Amygdala (tissue), 56 donors: ENCODE results near the gene RAPGEF1.

Source experiments
- DNase-seq, 56 donors: peaks; one replicate each; lab custom pipeline; 2025; lab: John Stamatoyannopoulos, UW

The RAPGEF1 gene

DNA sequence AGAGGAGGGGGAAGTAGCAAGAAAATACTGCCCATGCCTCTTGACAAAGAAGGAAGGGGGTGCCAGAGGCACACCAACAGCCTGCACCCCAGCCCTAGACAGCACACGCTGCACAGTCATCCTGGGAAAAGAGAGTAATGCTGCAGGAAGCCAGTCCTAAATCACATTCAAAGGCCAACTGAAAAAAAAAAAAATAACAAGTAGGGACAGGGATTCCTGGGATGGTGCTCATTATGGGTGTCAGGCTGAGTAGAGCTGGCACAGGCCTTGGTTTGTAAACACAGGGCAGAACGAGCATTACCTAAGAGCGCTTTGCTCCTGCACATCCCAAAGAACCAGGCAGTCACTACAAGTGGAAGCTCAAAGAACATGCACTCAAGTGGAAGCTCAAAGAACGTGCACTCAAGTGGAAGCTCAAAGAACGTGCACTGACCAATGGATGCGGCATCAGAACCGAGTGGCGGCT lies 7.8 kb downstream of the RAPGEF1 start:
- no peak for DNase-seq

DNA sequence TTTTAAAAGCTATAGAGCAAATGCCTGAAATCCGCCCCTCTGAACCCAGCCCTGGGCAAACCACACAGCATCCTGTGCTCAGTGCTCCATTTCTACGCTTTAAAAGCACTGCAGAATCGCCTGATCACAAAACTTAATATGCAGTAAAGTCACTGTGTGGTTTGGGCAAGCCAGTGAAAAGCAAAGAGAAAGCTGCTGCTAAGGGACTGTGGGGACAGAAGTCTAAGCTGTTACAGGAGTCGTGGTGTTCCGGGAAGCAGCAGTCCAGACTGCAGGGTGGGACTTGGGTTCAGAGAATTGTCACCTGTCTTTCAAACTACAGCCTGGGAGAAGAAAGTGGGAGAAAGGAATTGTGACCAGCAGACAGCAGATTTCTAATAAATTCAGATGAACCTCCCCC lies 8.2 kb downstream of the RAPGEF1 start:
- no peak for DNase-seq

DNA sequence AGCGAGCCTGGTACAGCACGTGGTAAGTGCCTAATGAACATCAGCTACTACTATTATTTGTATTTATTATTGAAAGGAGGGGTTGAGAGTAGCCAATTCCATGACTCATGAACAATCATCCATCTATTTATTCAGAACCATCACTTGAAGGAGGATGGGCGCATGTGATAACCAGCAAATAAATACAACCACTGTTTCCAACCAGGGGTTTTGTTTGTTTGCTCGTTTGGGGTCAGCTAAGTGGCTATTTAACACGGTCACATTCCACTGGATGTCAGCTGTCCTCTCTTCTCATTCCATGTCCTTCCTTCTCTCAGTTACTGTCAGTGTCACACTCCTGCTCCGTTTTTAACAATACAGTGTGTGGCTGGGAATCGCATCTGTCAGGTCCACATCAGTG lies 8.6 kb downstream of the RAPGEF1 start:
- DNase-seq, result no peak

DNA sequence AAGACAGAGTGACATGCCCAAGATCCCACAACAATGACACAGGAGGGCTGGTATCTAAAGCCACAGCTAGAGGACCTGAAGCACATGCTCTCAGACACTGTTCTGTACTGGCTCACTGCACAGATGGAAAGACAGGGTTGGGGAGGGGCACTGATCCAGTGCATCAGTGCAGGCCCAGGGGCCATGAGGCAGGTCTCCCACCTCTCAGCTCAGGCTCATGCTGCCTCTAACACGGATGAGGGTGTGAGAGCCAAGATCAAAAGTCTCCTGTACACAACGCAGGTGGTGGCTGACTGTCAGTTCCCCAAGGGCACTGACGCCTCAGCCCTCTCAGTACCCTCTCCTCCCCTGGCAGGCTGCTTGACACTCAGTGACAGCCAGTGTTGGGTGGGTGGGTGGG lies 10.9 kb downstream of the RAPGEF1 start:
- no peak for DNase-seq

DNA sequence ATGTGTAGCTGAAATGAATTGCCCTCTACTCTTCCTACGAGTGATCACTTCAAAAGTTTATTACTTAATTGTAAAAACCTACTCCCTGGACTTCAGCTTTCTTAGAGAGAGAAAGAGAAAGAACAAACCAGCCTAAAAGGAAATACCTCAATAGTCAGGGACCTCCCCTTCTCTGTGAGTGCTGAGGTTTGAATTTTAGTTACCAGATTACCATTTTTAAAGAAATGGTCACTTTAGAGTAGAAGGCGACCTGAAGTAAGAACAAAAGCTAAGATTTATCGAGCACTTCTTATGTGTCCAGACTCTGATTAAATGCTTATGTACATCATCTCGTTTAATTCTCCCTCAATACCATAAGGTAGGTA lies 11.3 kb downstream of the RAPGEF1 start:
- no peak for DNase-seq

DNA sequence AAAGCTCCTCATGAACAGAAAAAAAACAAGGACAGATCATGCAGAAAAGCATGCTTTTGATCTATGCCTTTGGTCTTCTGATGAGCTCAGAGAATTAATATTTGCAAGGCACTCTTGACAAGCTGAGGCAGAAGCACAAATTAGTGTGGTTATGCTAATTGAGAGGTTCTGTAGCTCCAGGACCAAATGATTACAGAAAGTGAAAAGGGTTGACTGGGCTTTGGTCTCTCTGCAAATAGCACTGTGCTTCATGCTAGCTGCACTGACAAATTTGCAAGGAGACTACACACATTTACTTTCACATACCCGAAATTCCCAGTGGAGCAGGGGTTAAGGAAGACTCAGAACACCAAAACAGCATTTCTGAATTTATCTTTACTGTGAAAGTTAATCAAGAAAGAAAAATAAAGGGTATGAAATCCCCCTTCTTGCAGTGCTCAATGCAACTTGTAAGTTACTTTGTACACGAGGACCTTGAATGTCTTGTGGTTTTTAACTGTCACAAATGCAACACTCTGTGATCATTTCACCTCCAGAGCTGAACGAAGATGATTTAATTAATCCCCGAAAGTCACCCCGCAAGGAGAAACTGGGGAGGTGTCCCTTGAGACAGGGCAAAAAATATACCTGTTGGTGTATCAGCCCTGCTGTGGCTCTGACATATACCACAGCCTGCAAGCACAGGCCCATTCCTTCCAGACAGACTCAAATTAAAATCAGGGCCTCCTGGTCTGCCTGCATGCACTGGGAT lies 11.9 kb downstream of the RAPGEF1 start:
- DNase-seq, result no peak

DNA sequence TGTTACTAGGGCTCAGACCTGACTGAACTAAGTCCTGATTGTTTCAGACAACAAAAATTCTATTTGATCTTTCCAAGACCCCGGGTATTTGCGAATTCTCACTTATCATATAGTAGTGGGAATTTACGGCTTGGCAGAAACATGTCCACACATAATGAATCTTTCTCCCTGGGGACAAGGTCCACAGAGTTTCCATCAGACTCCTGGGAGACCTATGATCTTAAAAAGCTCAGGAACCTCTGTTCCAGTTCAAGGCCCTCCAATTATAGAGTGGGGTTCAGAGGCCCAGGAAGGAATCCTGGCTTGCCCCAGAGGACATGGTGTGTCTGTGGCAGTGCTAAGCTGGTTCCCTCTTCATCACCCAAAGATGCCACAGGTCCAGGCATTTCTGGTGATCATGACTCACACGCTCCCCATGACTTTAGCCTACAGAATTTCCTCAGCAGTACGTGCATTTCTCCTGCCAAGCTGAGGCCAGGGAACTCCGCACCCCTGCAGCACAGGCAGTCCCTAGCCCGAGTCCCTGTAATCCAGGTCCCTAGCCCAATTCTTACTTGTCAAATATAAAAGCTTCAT lies 12.6 kb downstream of the RAPGEF1 start:
- no peak for DNase-seq

DNA sequence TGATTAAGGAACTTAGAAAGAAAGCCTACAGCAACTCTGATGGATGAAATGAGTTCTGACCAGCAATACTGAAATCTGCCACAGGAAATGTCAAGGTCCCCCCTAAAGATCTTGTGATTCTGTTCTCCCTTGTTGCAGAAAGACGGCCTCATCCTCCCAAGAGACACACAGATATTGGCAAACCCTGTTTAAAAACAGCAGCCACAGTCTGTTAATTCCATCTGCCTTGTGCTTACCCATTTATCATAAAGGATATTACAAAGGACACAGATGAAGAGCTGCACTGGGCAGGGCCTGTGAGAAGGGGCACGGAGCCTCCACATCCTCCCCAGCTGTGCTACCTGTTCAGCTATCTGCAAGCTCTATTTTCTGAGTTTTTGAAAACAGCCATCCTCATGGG lies 15.2 kb downstream of the RAPGEF1 start:
- DNase-seq, result no peak

DNA sequence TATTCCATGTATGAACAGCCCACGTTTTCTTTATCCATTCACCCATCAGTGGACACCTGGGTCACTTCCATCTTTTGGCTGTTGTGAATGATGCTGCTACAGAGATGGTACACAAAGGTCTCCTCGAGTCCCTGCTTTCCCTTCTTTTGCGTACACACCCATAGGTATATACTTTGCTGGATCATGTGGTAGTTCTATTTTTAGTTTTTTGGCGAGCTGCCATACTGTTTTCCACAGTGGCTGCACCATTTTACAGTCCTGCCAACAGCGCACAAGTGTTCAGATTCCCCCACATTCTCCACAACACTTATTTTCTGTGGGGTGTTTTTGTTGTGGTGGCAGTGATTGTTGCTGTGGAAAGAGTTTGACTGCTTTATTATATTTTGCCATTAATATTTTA lies 16.2 kb downstream of the RAPGEF1 start:
- no peak for DNase-seq

DNA sequence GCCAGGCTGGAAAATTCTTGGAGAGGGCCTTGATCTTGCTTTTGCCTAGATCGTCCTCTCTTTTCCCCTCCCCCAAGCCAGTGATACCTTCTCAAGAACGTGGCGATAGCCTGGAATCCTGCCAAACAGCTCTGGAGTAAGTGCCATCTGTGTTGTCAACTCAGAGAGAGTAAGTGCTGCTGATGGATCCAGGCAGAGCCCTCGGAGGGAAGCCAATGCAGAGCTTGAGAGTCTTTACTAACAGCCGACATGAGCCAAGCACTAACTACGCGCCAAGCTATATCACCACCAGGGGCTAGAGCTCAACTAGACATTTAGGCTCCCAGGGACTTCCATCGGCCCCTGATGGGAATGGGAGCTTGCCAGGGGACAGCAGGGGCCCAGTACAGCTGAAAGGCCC lies 17.6 kb downstream of the RAPGEF1 start:
- DNase-seq, result no peak

DNA sequence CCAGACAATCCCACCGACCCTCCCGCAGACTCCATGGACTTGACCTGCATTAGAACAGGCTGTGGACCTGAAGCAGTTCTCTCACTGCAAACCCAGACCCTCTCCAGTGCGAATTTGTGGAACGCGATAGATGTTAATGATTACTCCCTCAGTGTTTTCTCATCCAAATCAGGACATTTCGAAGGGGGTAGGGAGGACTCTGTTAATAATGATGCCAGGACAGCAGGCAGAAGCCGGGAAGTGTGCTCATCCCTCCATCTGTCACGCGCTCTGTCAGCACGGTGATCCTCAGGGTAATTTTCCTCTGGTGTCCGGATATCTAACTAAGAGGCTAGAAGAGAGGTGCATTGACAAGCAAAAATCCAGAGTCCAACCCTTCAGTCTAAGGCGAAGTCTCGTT lies 18.8 kb downstream of the RAPGEF1 start:
- DNase-seq, result no peak

DNA sequence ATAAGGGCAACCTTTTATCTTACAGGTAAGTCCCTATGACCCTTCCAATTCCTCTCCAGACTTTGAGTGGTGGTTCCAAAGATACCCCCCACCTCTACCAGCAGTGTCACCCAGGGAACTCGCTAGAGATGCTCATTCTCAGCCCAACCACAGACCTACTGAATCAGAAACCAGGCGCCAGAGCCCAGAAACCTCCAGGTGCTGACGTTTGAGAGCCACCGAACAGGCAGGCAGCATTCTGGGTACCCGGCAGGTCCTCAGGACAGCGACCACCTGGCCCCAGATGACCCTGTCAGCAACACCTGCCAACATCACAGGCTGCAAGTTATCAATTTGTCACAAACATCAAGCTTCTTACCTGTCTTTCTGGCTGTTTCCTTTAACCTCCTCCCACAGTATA lies 19.5 kb downstream of the RAPGEF1 start:
- no peak for DNase-seq

DNA sequence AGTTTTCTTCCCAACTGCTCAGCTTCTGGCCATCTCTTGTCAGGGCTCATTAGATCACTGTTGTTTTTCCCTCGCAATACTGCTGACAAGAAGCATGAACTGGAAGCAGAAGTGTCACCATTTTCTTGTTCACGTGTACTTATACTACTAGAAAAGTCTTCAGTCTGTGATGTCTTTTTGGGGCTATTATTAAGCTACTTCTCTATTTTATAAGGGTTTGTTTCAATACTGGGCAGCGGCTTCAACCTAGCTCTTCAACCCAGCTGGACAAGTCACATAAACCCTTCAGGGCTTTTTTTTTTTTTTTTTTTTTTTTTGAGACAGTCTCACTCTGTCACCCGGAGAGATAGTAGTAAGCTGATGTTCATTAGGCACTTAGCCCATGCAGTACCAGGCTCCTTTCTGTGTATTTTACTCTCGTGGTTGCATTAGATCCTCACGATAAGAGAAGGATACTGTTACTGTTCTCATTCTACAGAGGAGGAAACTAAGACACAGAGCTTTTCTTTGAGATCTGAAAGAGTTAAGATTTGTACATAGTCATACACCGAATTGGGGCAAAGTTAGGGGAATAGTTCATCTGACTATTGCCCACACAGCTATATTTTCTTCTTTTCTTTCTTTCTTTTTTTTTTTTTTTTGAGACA lies 20.5 kb downstream of the RAPGEF1 start:
- no peak for DNase-seq

DNA sequence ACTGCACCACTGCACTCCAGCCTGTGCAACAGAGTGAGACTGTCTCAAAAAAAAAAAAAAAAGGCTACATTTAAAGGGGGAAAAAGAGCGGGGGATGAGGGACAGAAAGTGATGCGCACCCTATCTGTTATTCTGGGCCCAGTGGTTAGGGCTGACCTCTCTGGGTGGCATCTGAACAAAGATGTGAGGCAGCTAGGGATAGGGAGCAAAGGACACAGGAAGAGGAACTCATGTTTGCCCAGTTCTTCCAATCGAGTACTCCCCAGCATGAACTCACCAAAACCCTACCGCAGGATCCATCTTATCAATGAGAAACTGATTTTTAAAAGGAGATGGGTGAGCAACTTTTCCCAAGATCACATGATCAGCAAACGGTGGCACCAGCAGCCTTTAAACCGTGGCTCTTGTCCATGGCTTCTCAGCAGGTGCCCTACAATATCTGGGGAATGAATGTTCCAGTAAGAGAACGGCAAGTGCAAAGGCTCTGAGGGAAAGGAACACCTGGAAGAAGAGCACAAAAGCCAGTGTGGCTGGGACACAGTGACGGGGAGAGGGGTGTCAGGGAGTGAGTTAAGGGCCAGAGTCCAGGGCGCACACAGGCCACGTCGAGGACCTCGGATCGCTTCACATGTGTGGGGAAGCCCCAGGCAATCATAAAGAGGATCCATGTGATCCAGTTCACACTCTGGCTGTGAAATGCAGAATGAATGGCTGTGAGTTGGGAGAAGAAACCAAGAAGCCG lies 22.0 kb downstream of the RAPGEF1 start:
- no peak for DNase-seq

DNA sequence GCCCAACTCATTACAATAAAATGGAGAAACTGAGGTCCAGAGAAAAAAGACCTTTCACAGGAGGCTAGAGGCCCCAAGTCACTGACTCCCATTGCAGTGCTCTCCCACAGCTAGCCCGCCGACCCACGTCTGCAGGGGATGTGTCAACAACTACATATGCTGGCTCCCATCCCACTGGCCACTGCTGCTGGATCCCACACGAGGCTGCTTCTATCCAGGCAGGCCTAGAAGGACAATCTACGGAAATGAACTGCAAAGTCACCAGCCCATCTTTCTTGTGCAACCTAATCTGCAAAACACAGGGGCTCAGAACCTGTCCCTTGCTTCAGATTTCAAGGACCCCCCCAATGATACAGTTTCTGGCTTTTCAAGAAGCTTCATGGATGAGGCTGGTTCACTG lies 24.0 kb downstream of the RAPGEF1 start:
- DNase-seq, result no peak

DNA sequence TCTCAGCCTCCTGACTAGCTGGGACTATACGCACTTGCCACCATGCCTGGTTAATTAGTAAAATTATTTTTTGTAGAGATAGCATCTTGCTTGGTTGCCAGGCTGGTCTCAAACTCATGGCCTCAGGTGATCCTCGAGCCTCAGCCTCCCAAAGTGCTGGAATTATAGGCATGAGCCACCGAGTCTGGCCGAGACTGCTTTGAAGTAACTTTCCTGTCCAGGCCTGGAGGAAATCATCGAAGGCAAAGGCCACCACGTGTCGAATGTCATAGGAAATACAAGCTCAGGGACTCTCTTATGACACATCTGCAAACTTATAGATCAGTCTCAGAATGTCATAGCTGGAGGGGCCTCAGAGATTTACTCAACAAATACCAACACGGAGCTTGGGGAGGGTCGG lies 25.1 kb downstream of the RAPGEF1 start:
- DNase-seq, result no peak

DNA sequence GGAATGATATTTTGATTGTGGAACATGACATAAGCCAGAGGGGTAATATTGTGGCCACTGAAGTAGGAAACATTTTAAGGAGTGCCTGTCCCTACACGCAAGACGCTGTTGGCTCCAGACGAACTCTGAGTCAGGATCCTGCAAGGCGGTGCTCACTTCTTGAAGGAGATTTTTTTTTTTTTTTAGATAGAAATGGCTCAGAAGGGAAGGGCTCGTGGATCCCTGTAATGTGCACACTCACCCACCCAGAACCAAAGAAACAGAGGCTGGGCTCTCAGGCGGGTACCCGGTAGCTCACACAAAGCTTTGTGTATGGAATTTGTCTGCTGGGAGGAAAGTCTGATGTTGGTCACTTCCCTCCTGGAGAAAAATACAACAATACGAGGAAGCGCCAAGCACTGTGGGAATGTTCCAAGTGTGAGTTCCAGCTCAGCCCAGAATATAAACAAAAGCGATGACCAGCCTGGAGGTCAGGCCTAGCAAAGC lies 25.7 kb downstream of the RAPGEF1 start:
- no peak for DNase-seq

DNA sequence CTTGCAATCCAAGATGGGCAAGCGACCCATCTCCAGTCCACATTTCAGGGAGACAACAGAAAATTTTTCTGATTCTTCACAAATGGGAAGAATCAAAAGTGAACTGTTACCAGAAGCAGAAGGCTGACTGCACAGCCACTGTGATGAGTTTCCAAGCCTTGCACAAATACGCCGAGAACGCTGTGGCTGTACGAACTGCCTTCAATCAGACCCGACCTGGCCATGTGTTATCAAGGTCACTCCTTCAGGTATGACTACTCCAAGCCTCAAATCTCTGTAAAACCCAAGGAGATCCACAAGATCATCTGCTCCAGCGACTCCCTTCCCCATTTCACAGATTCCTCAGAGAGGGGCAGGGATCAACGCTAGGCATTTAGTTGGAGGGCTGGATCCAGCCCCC lies 26.9 kb downstream of the RAPGEF1 start:
- DNase-seq, result no peak

DNA sequence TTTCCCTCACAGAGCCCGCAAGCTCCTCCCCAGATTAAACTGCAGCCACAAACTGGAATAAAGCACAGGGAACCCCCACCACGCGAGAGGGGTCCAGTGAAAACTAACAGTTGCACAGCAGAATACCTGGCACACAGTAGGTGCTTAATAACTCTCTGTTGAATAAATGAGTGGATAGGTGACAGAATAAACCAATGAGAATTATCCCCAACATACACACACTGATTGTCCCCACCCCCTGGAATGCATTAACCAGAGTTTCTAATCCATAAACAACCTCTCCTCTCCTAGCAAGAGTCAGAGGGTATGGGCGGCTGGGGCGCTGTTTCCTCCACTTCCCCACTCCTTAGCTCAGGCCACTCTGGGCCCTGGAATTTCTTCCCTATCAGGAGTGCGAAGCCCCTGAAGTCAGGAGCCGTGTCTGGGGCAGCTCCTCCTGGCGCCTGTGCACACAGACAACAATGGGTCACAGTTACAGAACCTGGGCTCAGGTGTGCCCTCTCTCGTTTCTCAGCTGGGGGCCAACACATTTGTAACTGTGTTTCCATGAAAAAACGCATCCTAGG lies 27.6 kb downstream of the RAPGEF1 start:
- DNase-seq, result no peak

DNA sequence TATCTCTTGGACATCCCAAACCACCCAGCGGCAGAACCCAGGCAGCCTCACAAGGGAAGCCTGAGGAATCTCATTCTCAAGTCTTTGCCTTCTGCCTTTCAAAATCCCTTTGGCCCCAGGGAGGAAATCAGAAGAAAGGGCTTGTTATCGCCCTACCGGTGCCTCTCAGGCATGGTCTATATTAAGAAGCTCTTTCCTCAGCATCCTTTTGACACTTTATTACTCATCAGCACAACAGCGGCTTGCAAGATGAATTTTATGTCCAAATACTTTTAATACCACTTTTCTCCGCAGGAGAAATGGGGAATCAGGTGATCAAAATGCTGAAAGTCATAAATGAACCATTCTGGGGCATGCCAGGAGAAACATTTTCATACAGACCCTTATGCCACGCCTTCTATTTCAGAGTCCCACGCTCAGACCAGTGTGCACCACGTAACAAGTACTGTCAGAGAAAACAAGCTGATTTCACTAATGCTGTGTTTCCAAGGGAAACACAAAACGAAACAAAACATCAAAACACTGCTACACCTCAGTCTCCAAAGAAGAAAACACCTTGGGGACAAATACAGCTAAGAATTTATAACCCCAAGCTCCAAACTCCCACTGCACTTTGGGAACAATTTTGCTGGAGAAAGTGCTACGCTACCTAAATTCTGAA lies 30.0 kb downstream of the RAPGEF1 start:
- no peak for DNase-seq
